ENCODE data around the gene MT1X. TPM values are rescaled to one million over a fixed set of nuclear protein-coding genes. Genes with fewer than 3 reads are reported as not detected.
"Not testable (repeated sequence)": the region's sequence is repeated elsewhere in the genome, so short reads cannot be mapped to it uniquely, and the experiment has no call there.

The MT1X gene
- total RNA-seq, 1 donor from 2014 or later, result 18.8 TPM

GRCh38 chr16:56667581-56668571 is 14.4 kb upstream of the MT1X start, which contains the start of gene MT1G:
Gene MT1G, minus strand, starts transcription at chr16:56668065. Its CDS starts 72 bp downstream, at chr16:56667993.
- H3K4me1 Mint-ChIP-seq, result peaks cover 4% of the 10 kb centered on the region
- TF ChIP-seq, protein P1, sequence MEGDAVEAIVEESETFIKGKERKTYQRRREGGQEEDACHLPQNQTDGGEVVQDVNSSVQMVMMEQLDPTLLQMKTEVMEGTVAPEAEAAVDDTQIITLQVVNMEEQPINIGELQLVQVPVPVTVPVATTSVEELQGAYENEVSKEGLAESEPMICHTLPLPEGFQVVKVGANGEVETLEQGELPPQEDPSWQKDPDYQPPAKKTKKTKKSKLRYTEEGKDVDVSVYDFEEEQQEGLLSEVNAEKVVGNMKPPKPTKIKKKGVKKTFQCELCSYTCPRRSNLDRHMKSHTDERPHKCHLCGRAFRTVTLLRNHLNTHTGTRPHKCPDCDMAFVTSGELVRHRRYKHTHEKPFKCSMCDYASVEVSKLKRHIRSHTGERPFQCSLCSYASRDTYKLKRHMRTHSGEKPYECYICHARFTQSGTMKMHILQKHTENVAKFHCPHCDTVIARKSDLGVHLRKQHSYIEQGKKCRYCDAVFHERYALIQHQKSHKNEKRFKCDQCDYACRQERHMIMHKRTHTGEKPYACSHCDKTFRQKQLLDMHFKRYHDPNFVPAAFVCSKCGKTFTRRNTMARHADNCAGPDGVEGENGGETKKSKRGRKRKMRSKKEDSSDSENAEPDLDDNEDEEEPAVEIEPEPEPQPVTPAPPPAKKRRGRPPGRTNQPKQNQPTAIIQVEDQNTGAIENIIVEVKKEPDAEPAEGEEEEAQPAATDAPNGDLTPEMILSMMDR (conservative IDR thresholded peaks at IDR 0.05), result no peak
- no peaks in the 10 kb centered on the region for H3K9me3 Mint-ChIP-seq
- H3K27me3 Mint-ChIP-seq (ENCODE audit: low read depth), result peaks cover 98% of the 10 kb centered on the region
- no peaks in the 10 kb centered on the region for H3K36me3 Mint-ChIP-seq (ENCODE audit: low read depth)
- H3K4me3 Mint-ChIP-seq, result no peak within 1 kb of the TSS
- DNase-seq (ENCODE audit: low read depth, low spot score), result no peak
- H3K27ac Mint-ChIP-seq (ENCODE audit: unreplicated experiment), result no peak within 1 kb of the TSS

DNA sequence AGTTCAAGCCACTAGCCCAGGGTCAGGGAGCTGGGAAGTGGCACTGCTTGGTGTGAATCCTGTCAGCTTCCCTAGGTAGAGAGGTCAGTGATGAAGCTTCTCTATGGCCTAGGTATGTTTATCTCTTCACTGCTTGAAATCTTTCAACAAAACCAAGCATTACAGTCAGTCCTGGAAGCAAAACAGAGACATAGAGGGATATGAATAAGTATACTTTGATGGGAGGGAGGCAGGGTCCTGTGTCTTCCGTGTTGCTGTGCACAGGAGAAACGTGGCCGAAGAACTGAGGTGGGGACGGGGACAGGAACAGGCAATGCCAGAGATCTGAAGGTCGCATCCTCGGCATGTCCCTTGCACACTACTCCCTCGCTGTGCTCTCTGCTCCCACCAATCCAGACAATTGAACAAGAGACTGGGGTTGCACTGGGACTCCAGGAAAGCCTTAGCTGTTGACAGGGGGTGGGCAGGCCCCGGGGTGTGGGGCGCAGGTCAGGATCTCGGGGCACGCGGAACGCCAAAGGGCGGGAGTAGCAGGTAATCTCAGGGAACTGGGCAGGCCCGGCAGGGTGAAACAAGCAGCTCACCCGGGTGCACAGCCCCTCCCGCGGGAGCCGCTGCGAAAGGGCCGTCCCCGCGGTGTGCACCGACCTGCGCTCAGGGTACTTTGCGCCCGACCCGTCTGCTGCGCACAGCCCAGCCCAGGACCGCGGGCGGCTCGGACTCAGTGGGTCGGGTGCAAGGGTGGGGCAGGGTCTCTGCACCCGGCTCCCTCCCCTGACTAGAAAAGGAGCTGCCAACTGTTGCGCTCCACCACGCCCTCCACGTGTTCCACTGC is 13.0 kb upstream of the MT1X start, which contains the start of gene MT1H:
MT1H (plus strand) TSS at position 810 of the 835 bp plus-strand sequence. CDS start 71 bp downstream, outside the sequence.
- TF ChIP-seq, protein P1 (conservative IDR thresholded peaks at IDR 0.05), result no peak
- Mint-ChIP-seq H3K27me3 (ENCODE audit: low read depth) (peaks cover 99% of the 10 kb centered on the region), H3K27ac (ENCODE audit: unreplicated experiment) (no peak within 1 kb of the TSS), H3K36me3 (ENCODE audit: low read depth) (no peaks in the 10 kb centered on the region), H3K4me3 (no peak within 1 kb of the TSS), H3K9me3 (no peaks in the 10 kb centered on the region), H3K4me1 (no peaks in the 10 kb centered on the region)
- DNase-seq (ENCODE audit: low read depth, low spot score), result no peak

DNA sequence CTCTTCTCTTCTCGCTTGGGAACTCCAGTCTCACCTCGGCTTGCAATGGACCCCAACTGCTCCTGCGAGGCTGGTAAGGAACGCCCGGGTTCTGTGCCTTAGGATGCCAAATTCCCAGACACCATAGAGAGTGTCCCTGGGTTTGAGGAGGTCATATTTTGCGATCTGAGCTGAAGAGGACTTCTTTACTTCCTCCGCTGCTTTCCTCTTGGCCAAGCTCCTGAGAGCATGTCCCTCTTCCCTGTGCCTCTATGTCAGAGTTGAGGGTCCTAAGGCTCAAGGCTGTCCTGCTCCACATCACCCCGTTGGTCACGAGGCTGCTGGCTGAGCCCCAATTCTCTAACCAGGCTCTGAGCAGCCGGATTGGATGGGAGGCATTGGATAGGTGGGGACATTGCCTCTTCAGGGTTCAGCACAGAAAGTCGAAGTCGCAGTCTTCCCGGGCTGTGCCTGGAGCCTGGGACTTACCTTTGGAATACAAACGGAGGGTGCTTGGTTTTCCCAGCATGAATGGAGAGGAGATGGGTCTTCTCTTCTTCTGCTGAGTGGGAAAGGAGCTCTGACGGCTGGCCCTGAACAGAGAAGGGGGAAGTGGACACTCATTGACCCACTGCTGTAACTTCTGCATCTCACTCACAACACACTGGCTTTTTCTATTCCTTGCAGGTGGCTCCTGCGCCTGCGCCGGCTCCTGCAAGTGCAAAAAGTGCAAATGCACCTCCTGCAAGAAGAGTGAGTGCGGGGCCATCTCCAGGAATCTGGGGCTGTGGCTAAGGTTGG is 12.2 kb upstream of the MT1X start:
- TF ChIP-seq, protein P1 (conservative IDR thresholded peaks at IDR 0.05), result no peak
- DNase-seq (ENCODE audit: low read depth, low spot score), result no peak
- peaks cover 99% of the 10 kb centered on the region for H3K27me3 Mint-ChIP-seq (ENCODE audit: low read depth)

GRCh38 chr16:56670620-56670934 is 11.7 kb upstream of the MT1X start:
- peaks cover 99% of the 10 kb centered on the region for H3K27me3 Mint-ChIP-seq (ENCODE audit: low read depth)
- TF ChIP-seq, protein P1 (conservative IDR thresholded peaks at IDR 0.05), result no peak
- no peaks in the 10 kb centered on the region for H3K9me3 Mint-ChIP-seq
- no peak for DNase-seq (ENCODE audit: low read depth, low spot score)
- no peaks in the 10 kb centered on the region for H3K4me1 Mint-ChIP-seq
- no peak overlapping the region for H3K4me3 Mint-ChIP-seq
- no peaks in the 10 kb centered on the region for H3K36me3 Mint-ChIP-seq (ENCODE audit: low read depth)
- H3K27ac Mint-ChIP-seq (ENCODE audit: unreplicated experiment), result no peak overlapping the region

More for the DNA sequence above, 12.2 kb upstream of the MT1X start:
- Mint-ChIP-seq H3K4me3 (no peak overlapping the region), H3K4me1 (no peaks in the 10 kb centered on the region), H3K27ac (ENCODE audit: unreplicated experiment) (no peak overlapping the region), H3K36me3 (ENCODE audit: low read depth) (no peaks in the 10 kb centered on the region), H3K9me3 (no peaks in the 10 kb centered on the region)

DNA sequence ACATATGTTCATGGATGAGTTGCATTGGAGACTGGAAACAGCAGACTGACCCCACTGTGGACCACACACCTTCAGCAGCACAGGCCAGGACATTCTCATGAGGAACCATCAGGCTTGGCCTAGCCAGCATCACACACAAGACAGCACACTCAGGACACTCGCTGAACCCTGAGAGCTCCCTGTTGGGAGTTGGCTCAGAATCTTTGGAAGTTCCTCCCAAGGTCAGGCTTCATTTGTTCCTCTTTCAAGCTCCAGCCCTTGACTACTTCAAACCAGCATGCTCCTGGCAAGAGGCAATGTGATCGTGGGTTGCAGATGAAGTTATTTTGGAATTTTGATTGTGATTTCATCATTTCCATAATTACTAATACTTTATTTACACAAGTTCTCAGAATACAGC is 10.6 kb upstream of the MT1X start:
- not testable (repeated sequence) for H3K36me3 Mint-ChIP-seq (ENCODE audit: low read depth); DNase-seq (ENCODE audit: low read depth, low spot score); H3K9me3 Mint-ChIP-seq; H3K27ac Mint-ChIP-seq (ENCODE audit: unreplicated experiment); H3K4me1 Mint-ChIP-seq; H3K4me3 Mint-ChIP-seq
- peaks cover 98% of the 10 kb centered on the region for H3K27me3 Mint-ChIP-seq (ENCODE audit: low read depth)

- H3K9me3 Mint-ChIP-seq; H3K4me1 Mint-ChIP-seq; H3K36me3 Mint-ChIP-seq (ENCODE audit: low read depth); DNase-seq (ENCODE audit: low read depth, low spot score); H3K4me3 Mint-ChIP-seq; H3K27ac Mint-ChIP-seq (ENCODE audit: unreplicated experiment): not testable (repeated sequence)
- H3K27me3 Mint-ChIP-seq (ENCODE audit: low read depth), result peaks cover 96% of the 10 kb centered on the region
Measured at GRCh38 chr16:56672171-56672570, 10.1 kb upstream of the MT1X start.
